Type B pancreatic cell (in vitro differentiated cells): ENCODE measurements around the gene RET. TPM values are rescaled to one million over a fixed set of nuclear protein-coding genes. Genes with fewer than 3 reads are reported as not detected.

Source experiments
- DNase-seq: peaks from one replicate; pipeline ENCODE4 v3.0.0; 2021; ENCODE audit warnings: mixed read lengths; ENCODE audit not compliant: unreplicated experiment; ENCODE audit errors: extremely low spot score
- H3K27ac Mint-ChIP-seq: 2 replicates; pipeline ENCODE4 v1.8.0; 2021; ENCODE audit warnings: mild to moderate bottlenecking, mixed read lengths
- H3K27me3 Mint-ChIP-seq: 2 replicates; pipeline ENCODE4 v1.8.0; 2021; ENCODE audit warnings: mixed read lengths
- H3K36me3 Mint-ChIP-seq: 2 replicates; pipeline ENCODE4 v1.8.0; 2021; ENCODE audit warnings: mixed read lengths
- H3K4me1 Mint-ChIP-seq: one replicate; pipeline ENCODE4 v1.8.0; 2021; ENCODE audit warnings: mixed read lengths; ENCODE audit not compliant: unreplicated experiment
- H3K4me3 Mint-ChIP-seq: 2 replicates; pipeline ENCODE4 v1.8.0; 2021; ENCODE audit warnings: mild to moderate bottlenecking, mixed read lengths
- H3K9me3 Mint-ChIP-seq: 2 replicates; pipeline ENCODE4 v1.8.0; 2021; ENCODE audit warnings: mixed read lengths
- CTCF ChIP-seq: fragments of 200-600 bp; sonication (generic); conservative IDR thresholded peaks from 2 replicates; pipeline ENCODE4 v1.5.0; 2021; ENCODE audit warnings: antibody characterized with exemption, mild to moderate bottlenecking
- total RNA-seq: library from RNA; stranded (reverse); gene quantifications from 2 replicates; pipeline ENCODE4 v1.2.1, GENCODE V29; 2021; ENCODE audit warnings: low replicate concordance

RET gene
- total RNA-seq, 1 donor from 2014 or later: 8.2 TPM

GRCh38 chr10:43073721-43074120, 3.1 kb upstream of the RET start:
- DNase-seq: no peak
- Mint-ChIP-seq H3K9me3 (no peaks in the 10 kb centered on the region), H3K36me3 (no peaks in the 10 kb centered on the region), H3K27ac (no peak overlapping the region), H3K27me3 (peaks cover 70% of the 10 kb centered on the region), H3K4me1 (peaks cover 7% of the 10 kb centered on the region), H3K4me3 (no peak overlapping the region)
- TF ChIP-seq CTCF: no peak

GRCh38 chr10:43074409-43074808, 2.5 kb upstream of the RET start:
- no peak for TF ChIP-seq CTCF
- DNase-seq: no peak
- Mint-ChIP-seq H3K27ac (no peak overlapping the region), H3K4me1 (no peaks in the 10 kb centered on the region), H3K27me3 (peaks cover 70% of the 10 kb centered on the region), H3K4me3 (no peak overlapping the region), H3K36me3 (no peaks in the 10 kb centered on the region), H3K9me3 (no peaks in the 10 kb centered on the region)

- H3K4me1 Mint-ChIP-seq: no peaks in the 10 kb centered on the region
- H3K27ac Mint-ChIP-seq: no peak overlapping the region
- no peak for DNase-seq
- no peaks in the 10 kb centered on the region for H3K9me3 Mint-ChIP-seq
- TF ChIP-seq CTCF: no peak
- H3K36me3 Mint-ChIP-seq: no peaks in the 10 kb centered on the region
- H3K4me3 Mint-ChIP-seq: no peak overlapping the region
- peaks cover 76% of the 10 kb centered on the region for H3K27me3 Mint-ChIP-seq
These were observed 1.9 kb upstream of the RET start for GRCh38 chr10:43074827-43075611.

- no peaks in the 10 kb centered on the region for H3K9me3 Mint-ChIP-seq
- TF ChIP-seq CTCF: peak; percentile 36
- DNase-seq: no peak
- peak overlapping the region; percentile 72 for H3K4me3 Mint-ChIP-seq
- no peak overlapping the region for H3K27ac Mint-ChIP-seq
- H3K4me1 Mint-ChIP-seq: no peaks in the 10 kb centered on the region
- H3K27me3 Mint-ChIP-seq: peaks cover 81% of the 10 kb centered on the region
- H3K36me3 Mint-ChIP-seq: no peaks in the 10 kb centered on the region
These were observed 1.3 kb upstream of the RET start for GRCh38 chr10:43075612-43076003.

GRCh38 chr10:43076311-43076875, 476 bp upstream of the RET start:
- Mint-ChIP-seq H3K27ac (no peak overlapping the region), H3K27me3 (peaks cover 80% of the 10 kb centered on the region), H3K36me3 (no peaks in the 10 kb centered on the region), H3K4me3 (peak overlapping the region; percentile 72), H3K9me3 (no peaks in the 10 kb centered on the region), H3K4me1 (no peaks in the 10 kb centered on the region)
- no peak for DNase-seq
- no peak for TF ChIP-seq CTCF
